ENCODE measurements around the gene HPSE2.

GRCh38 chr10:99172950-99173349 is 62.7 kb downstream of the HPSE2 start:
- TF ChIP-seq EZH2 (IDR thresholded peaks at IDR 0.05) (no peak), POLR2AphosphoS5 (IDR thresholded peaks at IDR 0.05; ENCODE audit: borderline replicate concordance, low read depth, low read length) (no peak), FOXP2 (optimal IDR thresholded peaks at IDR 0.05; ENCODE audit: control extremely low read depth, extremely low read length, insufficient read depth) (no peak)
